Sigmoid colon (tissue), 7 donors: ENCODE measurements around the gene RANBP2. TPM values are rescaled to one million over a fixed set of nuclear protein-coding genes. Genes with fewer than 3 reads are reported as not detected.

Experiments
- DNase-seq: peaks from one replicate; pipeline ENCODE4 v3.0.0-alpha.2; 2019
- H3K27ac ChIP-seq, 4 donors: fragments of 200-600 bp; sonication (generic); one replicate each; pipeline ENCODE4 v1.5.1; 2016 to 2019; ENCODE audit warnings: mild to moderate bottlenecking in 1 of 4
- H3K27me3 ChIP-seq, 3 donors: fragments of 200-600 bp; sonication (generic); one replicate each; pipeline ENCODE4 v1.5.1; 2019; ENCODE audit warnings: mild to moderate bottlenecking in 1 of 3
- H3K36me3 ChIP-seq, 4 donors: fragments of 200-600 bp; sonication (generic); one replicate each; pipeline ENCODE4 v1.5.1; 2016 to 2019
- H3K4me1 ChIP-seq, 4 donors: fragments of 200-600 bp; sonication (generic); one replicate each; pipeline ENCODE4 v1.5.1; 2017 to 2019
- H3K4me3 ChIP-seq, 4 donors: fragments of 200-600 bp; sonication (generic); one replicate each; pipeline ENCODE4 v1.5.1; 2017 to 2019; ENCODE audit warnings: mild to moderate bottlenecking in 2 of 4, moderate library complexity in 1 of 4
- H3K9me3 ChIP-seq, 4 donors: fragments of 200-600 bp in 3 of 4; sonication (generic) in 3 of 4; one replicate each; pipeline versions ENCODE4 v1.5.1 to v1.6.1; 2013 to 2019
- EP300 ChIP-seq, 4 donors: sonication (generic); formaldehyde crosslinking; IDR thresholded peaks; one replicate each; pipeline ENCODE4 v1.6.1; 2017; ENCODE audit warnings: antibody characterized with exemption in 4 of 4
- POLR2A ChIP-seq, 2 donors: fragments of 450-650 bp; IDR thresholded peaks; one replicate each; pipeline ENCODE4 v1.6.1; 2016; ENCODE audit warnings: antibody characterized with exemption in 2 of 2, mild to moderate bottlenecking in 2 of 2, moderate library complexity in 2 of 2
- POLR2AphosphoS5 ChIP-seq, 4 donors: sonication (generic); formaldehyde crosslinking; IDR thresholded peaks; one replicate each; pipeline ENCODE4 v1.6.1; 2017; ENCODE audit warnings: antibody characterized with exemption in 4 of 4
- WGBS, 2 donors: extraction: QIAGEN DNeasy Blood & Tissue Kit; methylation state at CpG; one replicate each; pipeline ENCODE4 v1.1.7; 2013; 5-methylcytosine and 5-hydroxymethylcytosine counted together
- intact Hi-C: fragments of 100-400 bp; cut with DNase I; formaldehyde crosslinking; loops from one replicate; pipeline ENCODE4 v1.15.1; 2023
- polyA plus RNA-seq, 3 donors: library from polyadenylated mRNA; stranded (reverse); fragments of 200-250 nt; gene quantifications; one replicate each; pipeline ENCODE4 v1.2.3, GENCODE V29; 2013
- total RNA-seq, 4 donors: library from RNA; depleted of rRNA; stranded (reverse); fragments of >200 nt; gene quantifications; one replicate each; pipeline ENCODE4 v1.1.0, GENCODE V29; 2016
- TF ChIP-seq, protein P1 (sequence below), 4 experiments: fragments of 450-650 bp in 3 of 4; fragments of 200-600 bp in 1 of 4; IDR thresholded peaks; one replicate each; pipeline ENCODE4 v1.5.1; 2016 to 2019; ENCODE audit warnings: antibody characterized with exemption in 4 of 4, mild to moderate bottlenecking in 3 of 4, moderate library complexity in 2 of 4
- donor health status: healthy with polysubstance abuse.
- donor health status: Bipolar disorder and iron deficiency.
- donor health status: healthy.

The RANBP2 gene
- total and polyA plus RNA-seq, 7 donors, result 5.3 to 66.5 (median 52.6) TPM

DNA sequence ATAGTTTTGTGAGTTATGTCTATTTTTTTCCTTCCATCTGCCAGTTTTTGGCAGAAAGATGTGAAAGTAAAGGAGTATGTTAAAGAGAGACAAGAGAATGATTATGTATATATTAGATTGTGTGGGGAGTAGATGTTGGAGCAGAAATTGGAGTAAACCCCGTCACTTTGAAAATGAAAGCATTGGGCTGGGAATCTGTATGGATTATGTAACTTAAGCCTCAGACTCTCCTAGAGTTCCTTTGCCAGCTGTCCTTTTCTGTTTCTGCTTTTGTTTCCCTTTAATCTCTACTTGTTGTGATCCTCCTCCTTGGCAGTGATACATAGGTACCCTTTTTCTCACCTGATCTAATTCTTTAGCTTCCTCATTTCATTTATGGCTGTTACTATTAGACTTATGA lies 86.5 kb downstream of the RANBP2 start:
- Histone ChIP-seq H3K4me3 (no peak overlapping the region), H3K9me3 (peaks cover 0 to 5% (median 4%) of the 10 kb centered on the region in 4 donors), H3K36me3 (no peaks in the 10 kb centered on the region), H3K4me1 (no peaks in the 10 kb centered on the region), H3K27ac (no peak overlapping the region), H3K27me3 (no peaks in the 10 kb centered on the region)
- WGBS, 2 donors, result 83 to 87% methylated on average over 1 of the region's 1 CpG
- intact Hi-C loops, result no loop called here
- no peak for TF ChIP-seq EP300 (IDR thresholded peaks at IDR 0.05)
- no peak for TF ChIP-seq POLR2AphosphoS5 (IDR thresholded peaks at IDR 0.05)
- no peak for TF ChIP-seq POLR2A (IDR thresholded peaks at IDR 0.05)
- TF ChIP-seq, protein P1, sequence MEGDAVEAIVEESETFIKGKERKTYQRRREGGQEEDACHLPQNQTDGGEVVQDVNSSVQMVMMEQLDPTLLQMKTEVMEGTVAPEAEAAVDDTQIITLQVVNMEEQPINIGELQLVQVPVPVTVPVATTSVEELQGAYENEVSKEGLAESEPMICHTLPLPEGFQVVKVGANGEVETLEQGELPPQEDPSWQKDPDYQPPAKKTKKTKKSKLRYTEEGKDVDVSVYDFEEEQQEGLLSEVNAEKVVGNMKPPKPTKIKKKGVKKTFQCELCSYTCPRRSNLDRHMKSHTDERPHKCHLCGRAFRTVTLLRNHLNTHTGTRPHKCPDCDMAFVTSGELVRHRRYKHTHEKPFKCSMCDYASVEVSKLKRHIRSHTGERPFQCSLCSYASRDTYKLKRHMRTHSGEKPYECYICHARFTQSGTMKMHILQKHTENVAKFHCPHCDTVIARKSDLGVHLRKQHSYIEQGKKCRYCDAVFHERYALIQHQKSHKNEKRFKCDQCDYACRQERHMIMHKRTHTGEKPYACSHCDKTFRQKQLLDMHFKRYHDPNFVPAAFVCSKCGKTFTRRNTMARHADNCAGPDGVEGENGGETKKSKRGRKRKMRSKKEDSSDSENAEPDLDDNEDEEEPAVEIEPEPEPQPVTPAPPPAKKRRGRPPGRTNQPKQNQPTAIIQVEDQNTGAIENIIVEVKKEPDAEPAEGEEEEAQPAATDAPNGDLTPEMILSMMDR (IDR thresholded peaks at IDR 0.05), result no peak
- no peak for DNase-seq

DNA sequence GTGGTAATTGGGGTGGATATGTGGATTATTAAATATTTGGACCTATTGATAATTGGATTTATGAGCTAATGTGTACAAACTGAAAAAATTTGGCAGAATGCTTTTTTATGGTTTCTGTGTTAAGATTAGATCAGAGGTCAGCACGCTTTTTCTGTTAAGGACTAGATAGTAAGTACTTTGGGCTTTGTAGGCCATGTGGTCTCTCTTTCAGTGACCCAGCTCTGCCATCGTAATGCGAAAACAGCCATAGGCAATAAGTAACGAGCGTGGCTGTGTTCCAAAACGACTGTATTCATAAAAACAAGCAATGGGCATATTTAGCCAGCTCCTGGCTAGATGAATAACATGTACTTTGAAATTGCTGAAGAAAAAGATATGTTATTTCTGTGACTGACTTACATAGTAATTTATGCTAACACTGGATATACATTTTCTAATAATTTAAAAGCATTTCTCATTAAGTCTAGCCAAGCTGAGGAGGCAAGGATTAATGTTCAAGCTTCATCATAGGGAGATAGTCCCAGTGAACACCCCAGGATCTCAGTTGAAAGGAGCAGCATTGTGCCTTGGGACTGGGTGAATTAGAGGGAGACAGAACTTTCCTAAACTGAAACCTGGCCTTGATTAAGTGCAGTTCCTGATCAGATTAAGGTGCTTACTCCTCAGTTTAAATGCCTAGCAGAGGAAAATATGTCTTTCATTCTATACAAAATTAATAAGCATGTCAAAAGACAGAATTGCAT lies 87.3 kb downstream of the RANBP2 start:
- Histone ChIP-seq H3K4me3 (no peak overlapping the region), H3K9me3 (peaks cover 0 to 5% (median 4%) of the 10 kb centered on the region in 4 donors), H3K36me3 (no peaks in the 10 kb centered on the region), H3K4me1 (no peaks in the 10 kb centered on the region), H3K27ac (no peak overlapping the region), H3K27me3 (no peaks in the 10 kb centered on the region)
- TF ChIP-seq, protein P1 (IDR thresholded peaks at IDR 0.05), result no peak
- TF ChIP-seq POLR2A (IDR thresholded peaks at IDR 0.05) (no peak), POLR2AphosphoS5 (IDR thresholded peaks at IDR 0.05) (no peak)
- intact Hi-C loops, result no loop called here
- 75 to 92% methylated on average over 6 of the region's 6 CpGs for WGBS, 2 donors
- no peak for DNase-seq

DNA sequence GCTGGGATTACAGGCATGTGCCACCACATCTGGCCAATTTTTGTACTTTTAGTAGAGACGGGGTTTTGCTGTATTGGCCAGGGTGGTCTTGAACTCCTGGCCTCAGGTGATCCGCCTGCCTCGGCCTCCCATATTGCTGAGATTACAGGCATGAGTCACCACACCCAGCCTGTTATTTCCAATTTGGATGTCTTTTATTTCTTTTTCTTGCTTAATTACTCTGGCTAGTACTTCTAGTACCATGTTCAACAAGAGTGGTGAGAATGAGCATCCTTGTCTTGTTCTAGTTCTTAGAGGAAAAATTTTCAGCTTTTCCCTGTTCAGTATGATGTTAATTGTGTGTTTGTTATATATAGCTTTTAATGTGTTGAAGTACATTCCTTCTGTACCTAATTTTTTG lies 90.7 kb downstream of the RANBP2 start:
- H3K4me3 ChIP-seq, result no peak overlapping the region
- WGBS, 2 donors, result 97 to 99% methylated on average over 3 of the region's 3 CpGs

DNA sequence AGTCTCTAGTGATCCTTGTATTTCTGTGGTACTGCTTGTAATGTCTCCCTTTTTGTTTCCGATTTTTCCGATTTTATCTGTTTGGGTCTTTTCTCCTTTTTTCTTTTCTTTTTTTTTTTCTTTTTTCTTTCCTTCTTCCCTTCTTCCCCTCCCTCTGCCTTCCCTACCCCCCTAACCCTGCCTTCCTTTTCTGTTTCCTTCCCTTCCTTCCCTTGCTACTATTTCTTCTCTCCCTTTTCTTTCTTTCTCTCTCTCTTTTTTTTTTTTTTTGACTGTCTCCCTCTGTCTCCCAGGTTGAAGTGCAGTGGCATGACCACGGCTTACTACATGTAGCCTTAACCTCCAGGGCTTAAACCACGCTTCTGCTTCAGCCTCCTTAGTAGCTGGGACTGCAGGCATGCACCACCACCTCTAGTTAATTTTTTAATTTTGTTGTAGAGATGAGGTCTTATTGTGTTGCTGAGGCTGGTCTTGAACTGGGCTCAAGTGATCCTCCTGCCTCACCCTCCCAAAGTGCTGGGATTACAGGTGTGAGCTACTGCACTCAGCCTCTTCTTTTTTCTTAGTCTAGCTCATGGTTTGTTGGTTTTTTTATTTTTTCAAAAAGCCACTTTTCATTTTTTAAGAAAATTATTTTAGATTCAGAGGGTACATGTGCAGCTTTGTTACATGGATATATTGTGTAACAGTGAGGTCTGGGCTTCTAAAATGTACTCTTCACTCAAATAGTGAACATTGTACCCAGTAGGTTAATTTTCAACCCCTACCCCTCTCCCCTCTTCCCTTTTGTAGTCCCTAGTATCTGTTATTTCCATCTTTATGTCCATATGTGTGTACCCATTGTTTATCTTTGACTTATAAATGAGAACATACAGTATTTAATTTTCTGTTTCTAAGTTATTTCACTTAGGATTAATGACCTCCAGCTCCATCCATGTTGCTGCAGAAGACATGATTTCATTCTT lies 92.0 kb downstream of the RANBP2 start:
- TF ChIP-seq, protein P1 (IDR thresholded peaks at IDR 0.05), result no peak
- TF ChIP-seq POLR2A (IDR thresholded peaks at IDR 0.05), result no peak
- no peak for TF ChIP-seq EP300 (IDR thresholded peaks at IDR 0.05)
- H3K27ac ChIP-seq, result no peak overlapping the region
- no peak for DNase-seq
- intact Hi-C loops, result no loop called here
- no peaks in the 10 kb centered on the region for H3K27me3 ChIP-seq
- H3K36me3 ChIP-seq, result peaks cover 0 to 14% (median 1%) of the 10 kb centered on the region in 4 donors
- no peaks in the 10 kb centered on the region for H3K4me1 ChIP-seq
- H3K4me3 ChIP-seq, result no peak overlapping the region
- H3K9me3 ChIP-seq, result peaks cover 0 to 5% (median 4%) of the 10 kb centered on the region in 4 donors
- 96 to 98% methylated on average over 4 of the region's 4 CpGs for whole genome bisulfite sequencing, 2 donors

More for the DNA sequence above, 90.7 kb downstream of the RANBP2 start:
- no peaks in the 10 kb centered on the region for H3K27me3 ChIP-seq
- DNase-seq, result no peak
- TF ChIP-seq EP300 (IDR thresholded peaks at IDR 0.05) (no peak), POLR2AphosphoS5 (IDR thresholded peaks at IDR 0.05) (no peak), POLR2A (IDR thresholded peaks at IDR 0.05) (no peak)
- TF ChIP-seq, protein P1 (IDR thresholded peaks at IDR 0.05), result no peak
- intact Hi-C loops, result no loop called here
- H3K36me3 ChIP-seq, result peaks cover 0 to 10% (median 0%) of the 10 kb centered on the region in 4 donors
- no peak overlapping the region for H3K27ac ChIP-seq
- H3K4me1 ChIP-seq, result no peaks in the 10 kb centered on the region
- peaks cover 0 to 5% (median 4%) of the 10 kb centered on the region in 4 donors for H3K9me3 ChIP-seq
